H1 (cell line): ENCODE results near the gene ACTG1. TPM values are rescaled to one million over a fixed set of nuclear protein-coding genes. Genes with fewer than 3 reads are reported as not detected.

Source experiments
- CTCF ChIA-PET: fragments of 300-600 bp; sonication (Branson Sonifier 250); formaldehyde crosslinking; loops from one replicate; lab custom pipeline; 2021; ENCODE audit not compliant: partially characterized antibody; lab: Charles Lee
- POLR2A ChIA-PET: fragments of 300-600 bp; sonication (Branson Sonifier 250); formaldehyde crosslinking; loops from one replicate; lab custom pipeline; 2021; ENCODE audit warnings: inconsistent platforms; ENCODE audit not compliant: partially characterized antibody; lab: Charles Lee
- DNase-seq, 2 experiments: peaks; one replicate each; pipeline versions ENCODE4 v3.0.0 to v3.0.0-alpha.2; 2010 to 2022; ENCODE audit warnings: low spot score in 2 of 2, low read depth in 1 of 2, mixed read lengths in 1 of 2
- FAIRE-seq: peaks from 2 replicates; lab custom pipeline; 2011; peaks lifted over from hg19 to GRCh38; lab: Jason Lieb, UNC
- H2AFZ ChIP-seq: 2 replicates; pipeline ENCODE4 v1.8.1; 2012; ENCODE audit warnings: low read length, inconsistent platforms
- H2AK5ac ChIP-seq: 2 replicates; pipeline ENCODE4 v1.6.1; 2013; ENCODE audit warnings: low read depth, low read length
- H2BK120ac ChIP-seq: replicated peaks from 2 replicates; pipeline ENCODE3; 2013; ENCODE audit warnings: low read depth, low read length, inconsistent platforms
- H2BK12ac ChIP-seq: 2 replicates; pipeline ENCODE4 v1.6.1; 2013; ENCODE audit warnings: low read depth, low read length
- H2BK15ac ChIP-seq: 2 replicates; pipeline ENCODE4 v1.6.1; 2013; ENCODE audit warnings: low read length
- H2BK20ac ChIP-seq: 2 replicates; pipeline ENCODE4 v1.6.1; 2013; ENCODE audit warnings: low read length
- H2BK5ac ChIP-seq: 2 replicates; pipeline ENCODE4 v1.6.1; 2013; ENCODE audit warnings: low read depth, low read length
- H3K14ac ChIP-seq: 2 replicates; pipeline ENCODE4 v1.6.1; 2013; ENCODE audit warnings: inconsistent platforms; ENCODE audit not compliant: insufficient read length
- H3K18ac ChIP-seq: 2 replicates; pipeline ENCODE4 v1.6.1; 2013; ENCODE audit warnings: low read length; ENCODE audit errors: extremely low read depth
- H3K23ac ChIP-seq: 2 replicates; pipeline ENCODE4 v1.6.1; 2013; ENCODE audit warnings: inconsistent platforms; ENCODE audit not compliant: insufficient read length
- H3K23me2 ChIP-seq: 2 replicates; pipeline ENCODE4 v1.6.1; 2013; ENCODE audit warnings: low read depth, low read length
- H3K27ac ChIP-seq: 2 replicates; pipeline ENCODE4 v1.6.1; 2011; ENCODE audit warnings: low read depth, low read length, inconsistent platforms
- H3K27me3 ChIP-seq, 4 experiments: replicated peaks in 1 of 4; 1 replicate in 1 of 4; 2 replicates in 3 of 4; pipeline versions ENCODE4 v1.6.1 to v1.8.1; 2011 to 2013; ENCODE audit warnings: low read length in 3 of 4, mild to moderate bottlenecking in 3 of 4, inconsistent platforms in 2 of 4, mixed read lengths in 2 of 4, moderate library complexity in 1 of 4; ENCODE audit not compliant: control insufficient read depth in 3 of 4, insufficient read depth in 3 of 4; ENCODE audit errors: extremely low read depth in 1 of 4
- H3K36me3 ChIP-seq, 4 experiments: 2 replicates each; pipeline versions ENCODE4 v1.6.1 to v1.8.1; 2011 to 2013; ENCODE audit warnings: mild to moderate bottlenecking in 4 of 4, low read length in 3 of 4, moderate library complexity in 2 of 4, control low read depth in 1 of 4, inconsistent platforms in 1 of 4; ENCODE audit not compliant: insufficient read depth in 4 of 4, control insufficient read depth in 2 of 4
- H3K4ac ChIP-seq: replicated peaks from 2 replicates; pipeline ENCODE3; 2013; ENCODE audit warnings: low read length, low read depth, mixed read lengths, inconsistent platforms; ENCODE audit not compliant: insufficient read length
- H3K4me1 ChIP-seq, 4 experiments: replicated peaks in 1 of 4; 1 replicate in 1 of 4; 2 replicates in 3 of 4; pipeline versions ENCODE4 v1.6.1 to v1.8.1; 2011 to 2013; ENCODE audit warnings: low read length in 3 of 4, inconsistent platforms in 2 of 4, mixed read lengths in 1 of 4; ENCODE audit not compliant: insufficient read depth in 4 of 4, control insufficient read depth in 3 of 4
- H3K4me2 ChIP-seq, 2 experiments: 2 replicates each; pipeline versions ENCODE4 v1.6.1 to v1.8.1; 2011 to 2013; ENCODE audit warnings: low read depth in 2 of 2, low read length in 2 of 2, control low read depth in 1 of 2, inconsistent platforms in 1 of 2, mild to moderate bottlenecking in 1 of 2; ENCODE audit not compliant: insufficient read depth in 1 of 2
- H3K4me3 ChIP-seq, 4 experiments: fragments of 200-600, 300-600 bp in 1 of 4; sonication (generic), shearing (Covaris generic), sonication (Bioruptor Twin) in 1 of 4; 2 replicates each; pipeline versions ENCODE4 v1.5.1 to v1.8.1; 2011 to 2016; ENCODE audit warnings: low read length in 4 of 4, low read depth in 3 of 4, control low read depth in 2 of 4, inconsistent platforms in 2 of 4, mild to moderate bottlenecking in 2 of 4, mixed read lengths in 1 of 4, moderate library complexity in 1 of 4; ENCODE audit not compliant: insufficient read depth in 2 of 4; ENCODE audit errors: extremely low read depth in 1 of 4
- H3K56ac ChIP-seq: replicated peaks from 2 replicates; pipeline ENCODE3; 2013; ENCODE audit warnings: low read depth, mild to moderate bottlenecking, mixed read lengths, low read length, inconsistent platforms; ENCODE audit not compliant: insufficient read length
- H3K79me1 ChIP-seq: 2 replicates; pipeline ENCODE4 v1.6.1; 2013; ENCODE audit warnings: low read depth, low read length, control low read depth
- H3K79me2 ChIP-seq, 2 experiments: 2 replicates each; pipeline versions ENCODE4 v1.6.1 to v1.8.1; 2012 to 2013; ENCODE audit warnings: low read length in 2 of 2, mild to moderate bottlenecking in 2 of 2, inconsistent platforms in 1 of 2; ENCODE audit not compliant: insufficient read depth in 2 of 2, control insufficient read depth in 1 of 2
- H3K9ac ChIP-seq, 4 experiments: replicated peaks in 1 of 4; 1 replicate in 1 of 4; 2 replicates in 3 of 4; pipeline versions ENCODE4 v1.6.1 to v1.8.1; 2011 to 2013; ENCODE audit warnings: low read depth in 3 of 4, low read length in 3 of 4, control low read depth in 2 of 4, mild to moderate bottlenecking in 2 of 4, moderate library complexity in 2 of 4, inconsistent platforms in 1 of 4; ENCODE audit errors: extremely low read depth in 1 of 4
- H3K9me3 ChIP-seq, 2 experiments: 2 replicates each; pipeline versions ENCODE4 v1.6.1 to v1.8.1; 2012 to 2013; ENCODE audit warnings: mild to moderate bottlenecking in 2 of 2, moderate library complexity in 2 of 2, control low read depth in 1 of 2, inconsistent platforms in 1 of 2, low read depth in 1 of 2, low read length in 1 of 2, mixed read lengths in 1 of 2; ENCODE audit not compliant: insufficient read depth in 2 of 2
- H4K20me1 ChIP-seq, 2 experiments: replicated peaks in 1 of 2; 2 replicates each; pipeline versions ENCODE3 to v1.8.1; 2011 to 2013; ENCODE audit warnings: inconsistent platforms in 2 of 2, low read length in 2 of 2, mild to moderate bottlenecking in 1 of 2; ENCODE audit not compliant: insufficient read depth in 2 of 2, control insufficient read depth in 1 of 2
- H4K5ac ChIP-seq: 2 replicates; pipeline ENCODE4 v1.6.1; 2013; ENCODE audit warnings: low read length, low read depth, mixed read lengths, inconsistent platforms; ENCODE audit not compliant: insufficient read length
- H4K8ac ChIP-seq: 2 replicates; pipeline ENCODE4 v1.8.0; 2013; ENCODE audit warnings: mild to moderate bottlenecking, moderate library complexity, low read length, inconsistent platforms; ENCODE audit not compliant: insufficient read depth; ENCODE audit errors: extremely low read depth
- H4K91ac ChIP-seq: replicated peaks from 2 replicates; pipeline ENCODE3; 2013; ENCODE audit warnings: low read length, mixed read lengths, inconsistent platforms; ENCODE audit not compliant: insufficient read length
- BACH1 ChIP-seq: IDR thresholded peaks from 2 replicates; pipeline ENCODE4 v1.6.1; 2012; ENCODE audit warnings: low read length, improper control_type of control experiment
- CBX5 ChIP-seq: fragments of 300-800, 300-1000 bp; sonication (generic); IDR thresholded peaks from 2 replicates; pipeline ENCODE4 v1.7.1; 2016; ENCODE audit warnings: antibody characterized with exemption, low read length, low read depth
- POLR2AphosphoS5 ChIP-seq: IDR thresholded peaks from 2 replicates; pipeline ENCODE4 v1.6.1; 2011; ENCODE audit warnings: low read depth, low read length
- RXRA ChIP-seq: IDR thresholded peaks from 2 replicates; pipeline ENCODE4 v1.6.1; 2011; ENCODE audit warnings: low read depth, mild to moderate bottlenecking, low read length, moderate library complexity; ENCODE audit not compliant: insufficient read depth
- TEAD4 ChIP-seq: IDR thresholded peaks from 2 replicates; pipeline ENCODE4 v1.6.1; 2012; ENCODE audit warnings: low read depth, low read length, inconsistent platforms, mixed read lengths
- ZNF274 ChIP-seq: IDR thresholded peaks from 2 replicates; pipeline ENCODE4 v1.7.0; 2012; ENCODE audit warnings: low read length, borderline replicate concordance; ENCODE audit errors: extremely low read depth
- WGBS, 2 experiments: shearing (Covaris generic) in 1 of 2; methylation state at CpG; one replicate each; pipeline versions ENCODE4 v1.1.6 to v1.1.7; 2013 to 2015; ENCODE audit warnings: low lambda C conversion rate in 2 of 2, mixed read lengths in 2 of 2, inconsistent platforms in 1 of 2, low coverage in 1 of 2, missing lambda C conversion rate in 1 of 2; ENCODE audit not compliant: insufficient replicate concordance in 2 of 2, insufficient coverage in 1 of 2, insufficient read length in 1 of 2; ENCODE audit errors: extremely low coverage in 1 of 2, missing lambda C conversion rate in 1 of 2; 5-methylcytosine and 5-hydroxymethylcytosine counted together
- long read RNA-seq, 2 experiments: library from RNA in 1 of 2; library from capped mRNA in 1 of 2; stranded (forward); transcript quantifications; one replicate each; pipeline ENCODE4 v2.0.0, GENCODE V29; 2021; ENCODE audit warnings: inconsistent platforms in 1 of 2
- polyA minus RNA-seq, 3 experiments: library from RNA; depleted of rRNA, polyadenylated mRNA; stranded (reverse); fragments of >200 nt; gene quantifications; 1 replicate in 2 of 3; 2 replicates in 1 of 3; pipeline ENCODE4 v1.2.3, GENCODE V29; 2011
- polyA plus RNA-seq, 7 experiments: library from polyadenylated mRNA; depleted of rRNA in 3 of 7; stranded (reverse) in 5 of 7; unstranded in 2 of 7; fragments of >200 nt in 5 of 7; fragments of 200-250 nt in 2 of 7; gene quantifications; 1 replicate in 5 of 7; 2 replicates in 1 of 7; 4 replicates in 1 of 7; pipeline versions ENCODE4 v1.2.1 to v1.2.3, GENCODE V29; 2011 to 2013; ENCODE audit warnings: missing spikeins in 2 of 7, mixed read lengths in 2 of 7
- total RNA-seq: library from RNA; stranded (reverse); fragmentation: NEBNext Ultra II Directional; extraction: Animal tissue kit (Norgen Biotek cat#: 25700); gene quantifications from 2 replicates; pipeline ENCODE4 v1.2.1, GENCODE V29; 2021

Gene ACTG1
- 3,535 and 3,691 TPM in 2 replicates for total RNA-seq
- polyA plus RNA-seq (2011; rRNA removed) = 5,010 and 7,420 TPM in 2 replicates
- polyA plus RNA-seq (2011; cell fraction: cytosol; rRNA removed) = 3,868 TPM
- 4,694 TPM for polyA plus RNA-seq (2011; cell fraction: nucleus; rRNA removed)
- polyA plus RNA-seq (2012, experiment 1 of 2) = 3,170 to 3,474 TPM (median 3,377 TPM) in 4 replicates
- 3,649 TPM for polyA plus RNA-seq (2012, experiment 2 of 2)
- 4,243 TPM for polyA plus RNA-seq (2013, experiment 1 of 2)
- polyA plus RNA-seq (2013, experiment 2 of 2) = 4,284 TPM
- polyA minus RNA-seq (2011; rRNA and poly(A)+ RNA removed) = 1,111 and 1,306 TPM in 2 replicates
- polyA minus RNA-seq (2011; cell fraction: cytosol; rRNA and poly(A)+ RNA removed) = 1,521 TPM
- 1,666 TPM for polyA minus RNA-seq (2011; cell fraction: nucleus; rRNA and poly(A)+ RNA removed)
- long read RNA-seq, experiment 1, transcript ACTG1-206 (6 exons, 1,919 nt) = major isoform, 893 of 3,281 reads
- long read RNA-seq, experiment 1, transcript ACTG1-207 (3 exons, 1,678 nt) = minor isoform, 309 of 3,281 reads
- long read RNA-seq, experiment 1, transcript ACTG1-212 (4 exons, 1,698 nt) = minor isoform, 205 of 3,281 reads
- long read RNA-seq, experiment 1, transcript ACTG1-210 (5 exons, 2,256 nt) = minor isoform, 415 of 3,281 reads
- long read RNA-seq, experiment 1, partial matches to known transcripts = 198 of 3,281 reads
- long read RNA-seq, experiment 1, other reads (novel, unspliced or antisense) = 1,255 of 3,281 reads
- long read RNA-seq, experiment 2, transcript ACTG1-212 (4 exons, 1,698 nt) = minor isoform, 16 of 1,951 reads
- long read RNA-seq, experiment 2, transcript ACTG1-214 (7 exons, 1,720 nt) = minor isoform, 176 of 1,951 reads
- long read RNA-seq, experiment 2, transcript ACTG1-206 (6 exons, 1,919 nt) = major isoform, 1,703 of 1,951 reads
- long read RNA-seq, experiment 2, transcript ACTG1-210 (5 exons, 2,256 nt) = minor isoform, 10 of 1,951 reads
- long read RNA-seq, experiment 2, partial matches to known transcripts = 12 of 1,951 reads
- long read RNA-seq, experiment 2, other reads (novel, unspliced or antisense) = 28 of 1,951 reads

GRCh38 chr17:81512562-81513371 lies at the start of gene ACTG1:
Gene ACTG1 (minus strand): TSS chr17:81512799. CDS start chr17:81512354, 445 bp downstream.
- no peak within 1 kb of the TSS for H2AFZ ChIP-seq
- POLR2A ChIA-PET = interaction anchor here (0.7 to 35.8 kb wide), 36 partner anchors 3 to 399 kb away, joined by 3 to 1004 read pairs (median 5); partner anchors contain the start of genes ACTG1, ARL16, BAHCC1 and FAAP100
- H3K79me1 ChIP-seq = peaks cover 19% of the 10 kb centered on the region
- peak within 1 kb of the TSS; percentile 53 for H4K5ac ChIP-seq
- H3K79me2 ChIP-seq = peaks cover 24 to 45% of the 10 kb centered on the region in 2 experiments
- no peak within 1 kb of the TSS for H3K14ac ChIP-seq
- CTCF ChIA-PET = interaction anchor here (0.9 to 1.0 kb wide), 2 partner anchors 10 kb away, joined by 3 read pairs; no protein-coding TSS in a partner anchor
- FAIRE-seq (no peak), DNase-seq (peak in 1 of 2 experiments; percentile 91)
- H3K18ac ChIP-seq = peak within 1 kb of the TSS; percentile 83
- peak within 1 kb of the TSS; percentile 46 for H3K56ac ChIP-seq
- H3K23ac ChIP-seq = no peak within 1 kb of the TSS
- H3K27me3 ChIP-seq = peaks cover 0 to 3% (median under 1%) of the 10 kb centered on the region in 4 experiments; a peak in 2 of 7 replicates
- peak within 1 kb of the TSS; percentile 75 to 93 (median 90) for H3K4me3 ChIP-seq
- peak within 1 kb of the TSS; percentile 89 for H3K27ac ChIP-seq
- H2AK5ac ChIP-seq = no peak within 1 kb of the TSS
- H2BK12ac ChIP-seq = peak within 1 kb of the TSS; percentile 68; the same call in 1 of the 2 replicates
- H3K4ac ChIP-seq = peak within 1 kb of the TSS; percentile 78
- H4K20me1 ChIP-seq = peaks cover 23 to 34% of the 10 kb centered on the region in 2 experiments
- WGBS, 2 experiments = 2% methylated on average over 32 of the region's 111 CpGs; no CpG with 5 or more reads in 1 of the 2 experiments
- H3K9ac ChIP-seq = peak within 1 kb of the TSS; percentile 76 to 96 (median 94)
- no peak within 1 kb of the TSS for H2BK20ac ChIP-seq
- H2BK120ac ChIP-seq = no peak within 1 kb of the TSS
- no peak within 1 kb of the TSS; the same call in 1 of the 2 replicates for H2BK15ac ChIP-seq
- peak within 1 kb of the TSS; percentile 96 for H4K8ac ChIP-seq
- peak within 1 kb of the TSS; percentile 95 for H4K91ac ChIP-seq
- no peaks in the 10 kb centered on the region for H3K9me3 ChIP-seq
- peak within 1 kb of the TSS; percentile 97 to 98 for H3K4me2 ChIP-seq
- peaks cover 25% of the 10 kb centered on the region for H3K23me2 ChIP-seq
- H3K36me3 ChIP-seq = peaks cover 19 to 37% (median 31%) of the 10 kb centered on the region in 4 experiments; a peak in 7 of 8 replicates
- H2BK5ac ChIP-seq = peak within 1 kb of the TSS; percentile 83
- H3K4me1 ChIP-seq = peaks cover 0 to 20% (median 11%) of the 10 kb centered on the region in 4 experiments; a peak in 5 of 7 replicates
- TF ChIP-seq RXRA (no peak), BACH1 (peak; percentile 92), CBX5 (no peak), POLR2AphosphoS5 (peak; percentile 86), TEAD4 (no peak), ZNF274 (no peak)
